ENCODE measurements around the gene PLXNB1.

- TF ChIP-seq CTCF (IDR thresholded peaks at IDR 0.05) (no peak), POLR2A (IDR thresholded peaks at IDR 0.05) (no peak), POLR2AphosphoS5 (IDR thresholded peaks at IDR 0.05) (no peak)
Measured at GRCh38 chr3:48411606-48412374, 18.1 kb downstream of the PLXNB1 start.
